Fibroblast of skin of right quadriceps (primary cell): ENCODE data around the gene MRAS.
"Not testable (repeated sequence)": the region's sequence is repeated elsewhere in the genome, so short reads cannot be mapped to it uniquely, and the experiment has no call there.

Experiments used
- DNase-seq: peaks from one replicate; pipeline ENCODE4 v3.0.0-alpha.2; 2013

MRAS gene

DNA sequence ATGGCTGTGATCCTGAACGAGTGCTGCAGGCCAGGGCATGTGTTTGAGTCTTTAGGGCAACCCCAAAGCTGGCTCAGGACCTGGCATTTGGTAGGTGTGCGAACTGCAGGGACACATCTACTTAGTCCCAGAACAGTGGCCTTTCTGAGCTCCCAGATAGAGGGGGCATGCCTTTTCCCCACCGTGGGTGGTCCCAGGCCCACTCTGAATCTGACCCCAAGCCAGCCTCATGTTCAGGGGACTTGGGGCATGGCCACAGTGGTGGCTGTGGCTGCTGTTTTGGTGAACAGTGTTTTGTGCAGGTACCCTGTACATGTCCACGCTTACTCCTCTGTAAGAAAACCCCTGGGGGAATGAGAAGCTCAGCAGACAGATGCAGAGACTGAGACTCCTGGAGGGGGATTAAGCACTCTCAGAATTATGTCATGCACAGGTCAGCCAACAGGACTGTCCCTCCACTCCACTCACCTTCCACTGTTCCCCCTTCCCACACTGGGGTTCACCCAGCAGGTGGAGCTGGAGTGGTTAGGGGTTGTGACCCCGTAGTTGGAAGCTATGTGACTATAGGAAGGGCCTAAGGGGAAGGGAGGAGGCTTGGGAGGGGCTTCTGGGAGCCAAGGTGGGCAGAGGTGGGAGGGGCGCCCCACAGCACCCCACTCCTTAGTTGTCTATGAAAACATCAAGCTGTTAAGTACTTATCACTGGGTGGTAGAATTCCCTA, 102.5 kb downstream of the MRAS start:
- DNase-seq, result no peak

DNA sequence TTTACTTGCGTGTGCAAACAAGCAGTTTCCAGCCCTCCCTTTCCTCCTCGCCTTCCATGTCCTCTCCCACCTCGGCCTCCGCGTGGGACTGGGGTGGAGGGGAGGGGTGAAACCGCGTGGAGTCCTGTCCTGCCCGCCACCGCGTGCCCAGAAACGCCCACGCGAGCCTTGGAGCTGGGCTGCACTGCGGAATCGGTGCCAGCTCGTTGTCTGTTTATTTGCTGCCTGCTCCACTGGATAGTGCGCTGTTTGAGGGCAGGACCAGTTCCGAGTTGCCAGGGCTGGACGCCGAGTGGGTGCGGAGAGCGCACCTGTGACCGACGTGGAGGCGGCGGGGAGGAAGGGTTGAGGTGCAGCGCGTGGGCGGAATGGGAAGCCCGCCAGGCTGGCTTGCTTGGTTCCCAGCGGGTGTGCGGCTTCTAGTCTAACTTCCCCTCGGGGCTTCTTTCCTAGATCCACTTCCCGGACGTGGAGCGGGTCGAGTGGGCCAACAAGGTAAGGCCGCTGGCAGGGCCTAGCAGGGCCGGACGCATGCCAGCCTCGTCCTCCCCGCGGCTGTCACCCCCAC, 103.3 kb downstream of the MRAS start:
- no peak for DNase-seq

DNA sequence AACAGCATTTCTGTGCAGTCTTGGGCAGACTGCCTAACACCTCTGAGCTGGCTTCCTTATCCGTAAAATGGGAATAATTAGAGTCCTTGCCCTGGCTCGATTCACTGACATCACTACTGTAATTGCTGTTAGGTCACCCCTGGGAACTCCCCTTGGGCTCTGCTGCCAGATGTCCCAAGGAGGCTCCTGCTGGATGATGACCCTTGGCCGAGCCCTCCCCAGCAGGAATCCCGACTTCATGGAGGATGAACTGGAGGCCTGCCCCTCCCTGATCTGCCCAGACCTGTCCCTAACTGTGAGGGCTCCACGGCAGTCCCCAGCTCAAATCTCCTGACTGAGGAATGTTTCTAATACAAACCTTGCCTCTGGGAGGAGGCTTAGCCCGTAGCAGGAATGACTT, 104.1 kb downstream of the MRAS start:
- no peak for DNase-seq

DNA sequence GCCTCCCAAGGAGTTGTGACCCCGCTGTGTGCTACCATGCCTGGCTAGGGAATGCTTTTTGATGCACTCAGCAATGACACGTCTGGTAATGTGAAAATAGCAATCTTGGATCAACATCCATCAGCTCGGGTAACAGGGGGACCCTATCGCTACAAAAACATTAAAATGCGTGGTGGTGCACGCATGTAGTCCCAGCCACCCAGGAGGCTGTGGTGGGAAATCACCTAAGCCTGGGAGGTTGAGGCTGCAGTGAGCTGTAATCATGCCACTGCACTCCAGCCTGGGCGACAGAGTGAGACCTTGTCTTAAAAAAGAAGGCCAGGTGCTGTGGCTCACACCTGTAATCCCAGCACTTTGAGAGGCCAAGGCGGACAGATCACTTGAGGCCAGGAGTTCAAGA, 105.6 kb downstream of the MRAS start:
- DNase-seq, result not testable (repeated sequence)
